Measurements from ENCODE around the gene ANKRD35.
"Not testable (repeated sequence)": the region's sequence is repeated elsewhere in the genome, so short reads cannot be mapped to it uniquely, and the experiment has no call there.

ANKRD35 gene, protein sequence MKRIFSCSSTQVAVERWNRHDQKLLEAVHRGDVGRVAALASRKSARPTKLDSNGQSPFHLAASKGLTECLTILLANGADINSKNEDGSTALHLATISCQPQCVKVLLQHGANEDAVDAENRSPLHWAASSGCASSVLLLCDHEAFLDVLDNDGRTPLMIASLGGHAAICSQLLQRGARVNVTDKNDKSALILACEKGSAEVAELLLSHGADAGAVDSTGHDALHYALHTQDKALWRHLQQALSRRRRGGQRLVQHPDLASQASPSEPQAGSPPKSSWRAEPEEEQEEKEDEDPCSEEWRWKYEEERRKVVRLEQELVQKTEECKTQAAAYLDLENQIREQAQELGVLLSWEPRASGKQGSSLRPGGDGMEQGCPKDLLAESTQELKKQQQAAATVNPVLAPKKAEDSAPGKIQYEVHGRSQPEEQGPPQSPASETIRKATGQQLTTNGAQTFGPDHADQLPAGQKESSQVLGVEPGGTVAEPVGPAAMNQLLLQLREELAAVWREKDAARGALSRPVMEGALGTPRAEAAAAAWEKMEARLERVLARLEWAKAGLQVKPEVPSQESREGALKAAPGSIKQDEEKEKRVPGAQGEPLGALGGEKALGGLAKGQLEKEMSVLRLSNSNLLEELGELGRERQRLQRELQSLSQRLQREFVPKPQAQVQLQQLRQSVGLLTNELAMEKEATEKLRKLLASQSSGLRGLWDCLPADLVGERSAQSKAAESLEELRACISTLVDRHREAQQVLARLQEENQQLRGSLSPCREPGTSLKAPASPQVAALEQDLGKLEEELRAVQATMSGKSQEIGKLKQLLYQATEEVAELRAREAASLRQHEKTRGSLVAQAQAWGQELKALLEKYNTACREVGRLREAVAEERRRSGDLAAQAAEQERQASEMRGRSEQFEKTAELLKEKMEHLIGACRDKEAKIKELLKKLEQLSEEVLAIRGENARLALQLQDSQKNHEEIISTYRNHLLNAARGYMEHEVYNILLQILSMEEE

GRCh38 chr1:145885738-145886287, at the start of gene ANKRD35:
Gene ANKRD35, minus strand, starts transcription at chr1:145885866. Its CDS starts 108 bp downstream, at chr1:145885758.
- Histone ChIP-seq H3K36me3 (ENCODE audit: insufficient read depth, low read length) (no peaks in the 10 kb centered on the region), H3K9ac (ENCODE audit: low read depth, low read length) (peak within 1 kb of the TSS; percentile 66; the same call in 1 of the 2 replicates), H3K9me3 (ENCODE audit: control insufficient read depth, insufficient read depth, low read length) (no peaks in the 10 kb centered on the region), H3K4me1 (ENCODE audit: insufficient read depth, low read length) (peaks cover 2% of the 10 kb centered on the region; the same call in 1 of the 2 replicates)

DNA sequence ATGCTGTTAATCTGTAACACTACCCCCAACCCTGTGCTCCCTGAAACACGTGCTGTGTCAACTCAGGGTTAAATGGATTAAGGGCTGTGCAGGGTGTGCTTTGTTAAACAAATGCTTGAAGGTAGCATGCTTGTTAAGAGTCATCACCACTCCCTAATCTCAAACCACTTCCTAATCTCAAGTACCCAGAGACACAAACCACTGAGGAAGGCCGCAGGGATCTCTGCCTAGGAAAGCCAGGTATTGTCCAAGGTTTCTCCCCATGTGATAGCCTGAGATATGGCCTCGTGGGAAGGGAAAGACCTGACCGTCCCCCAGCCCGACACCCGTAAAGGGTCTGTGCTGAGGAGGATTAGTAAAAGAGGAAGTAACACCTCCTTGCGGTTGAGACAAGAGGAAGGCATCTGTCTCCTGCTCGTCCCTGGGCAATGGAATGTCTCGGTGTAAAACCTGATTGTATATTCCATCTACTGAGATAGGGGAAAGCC, 46.9 kb upstream of the ANKRD35 start:
- not testable (repeated sequence) for H3K9me3 ChIP-seq (ENCODE audit: control insufficient read depth, insufficient read depth, low read length); H3K36me3 ChIP-seq (ENCODE audit: insufficient read depth, low read length); H3K9ac ChIP-seq (ENCODE audit: low read depth, low read length)
- H3K4me1 ChIP-seq (ENCODE audit: insufficient read depth, low read length): peaks cover 11% of the 10 kb centered on the region; the same call in 1 of the 2 replicates

DNA sequence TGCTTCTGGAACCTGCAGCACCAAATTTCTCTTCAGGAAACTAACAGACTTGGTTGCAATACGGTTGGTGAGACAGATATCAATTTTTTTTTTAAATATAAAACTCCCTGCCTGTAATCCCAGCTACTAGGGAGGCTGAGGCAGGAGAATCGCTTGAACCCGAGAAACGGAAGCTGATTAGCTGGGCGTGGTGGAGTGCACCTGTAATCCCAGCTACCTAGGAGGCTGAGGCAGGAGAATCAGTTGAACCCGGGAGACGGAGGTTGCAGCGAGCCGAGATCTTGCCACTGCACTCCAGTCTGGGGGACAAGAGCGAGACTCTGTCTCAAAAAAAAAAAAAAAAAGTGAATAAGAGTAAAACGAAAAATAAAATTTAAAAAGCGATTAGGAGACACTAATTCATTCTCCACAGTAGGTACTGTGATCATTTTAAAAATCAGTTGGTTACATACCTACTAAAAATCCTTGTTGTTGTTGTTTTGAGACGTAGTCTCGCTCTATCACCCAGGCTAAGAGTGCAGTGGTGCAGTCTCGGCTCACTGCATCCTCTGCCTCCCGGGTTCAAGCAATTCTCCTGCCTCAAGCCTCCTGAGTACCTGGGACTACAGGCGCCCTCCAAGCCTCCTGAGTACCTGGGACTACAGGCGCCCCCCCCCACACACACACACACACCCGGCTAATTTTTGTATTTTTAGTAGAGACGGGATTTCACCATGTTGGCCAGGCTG, 42.4 kb upstream of the ANKRD35 start:
- Histone ChIP-seq H3K36me3 (ENCODE audit: insufficient read depth, low read length) (peaks cover 14% of the 10 kb centered on the region), H3K4me1 (ENCODE audit: insufficient read depth, low read length) (peaks cover 11% of the 10 kb centered on the region), H3K9me3 (ENCODE audit: control insufficient read depth, insufficient read depth, low read length) (no peaks in the 10 kb centered on the region), H3K9ac (ENCODE audit: low read depth, low read length) (peak overlapping the region; percentile 94)

DNA sequence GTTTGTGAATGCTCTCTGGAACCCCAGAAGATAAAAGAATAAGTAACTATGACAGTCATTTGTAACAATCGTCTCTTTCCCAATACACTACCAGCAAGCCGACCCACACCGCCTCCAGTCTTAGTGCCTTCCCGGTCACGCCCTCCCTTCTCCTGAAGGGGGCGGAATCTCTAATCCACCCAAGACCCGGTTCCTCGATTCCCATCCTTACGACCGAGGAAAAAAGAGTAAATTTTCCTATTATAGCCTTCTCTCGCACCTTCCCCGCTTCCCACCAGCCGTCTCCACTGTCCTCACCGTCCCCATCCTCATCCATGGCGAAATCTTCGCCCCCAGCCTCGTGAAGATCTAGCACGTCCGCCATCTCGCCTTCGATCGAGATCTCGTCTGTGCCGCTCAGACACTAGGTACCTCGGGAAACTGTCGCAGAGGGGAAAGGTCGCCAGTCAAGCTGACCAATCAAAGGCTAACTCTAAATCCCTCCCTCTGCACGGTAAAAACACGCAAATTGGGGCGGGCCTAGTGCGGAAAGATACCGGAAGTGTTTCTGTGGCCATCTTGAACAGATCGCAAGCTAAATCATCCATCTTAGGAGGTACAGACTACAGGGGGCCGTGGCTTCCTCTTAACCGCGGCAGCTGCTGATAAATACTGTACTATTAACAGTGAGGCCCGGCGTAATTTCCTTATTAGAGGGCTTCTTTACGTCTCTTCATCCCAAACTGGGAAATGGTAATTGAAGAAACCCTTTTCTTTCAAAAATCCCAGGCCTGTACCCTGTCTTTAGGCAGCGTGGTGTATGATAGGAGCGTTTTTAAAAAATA, 41.6 kb upstream of the ANKRD35 start, which contains the start of gene RBM8A:
Gene RBM8A (minus strand): TSS at position 422 of the 824 bp plus-strand sequence. CDS start 58 bp downstream, at position 364.
- no peaks in the 10 kb centered on the region for H3K9me3 ChIP-seq (ENCODE audit: control insufficient read depth, insufficient read depth, low read length)
- H3K36me3 ChIP-seq (ENCODE audit: insufficient read depth, low read length): peaks cover 15% of the 10 kb centered on the region
- peak within 1 kb of the TSS; percentile 94 for H3K9ac ChIP-seq (ENCODE audit: low read depth, low read length)

DNA sequence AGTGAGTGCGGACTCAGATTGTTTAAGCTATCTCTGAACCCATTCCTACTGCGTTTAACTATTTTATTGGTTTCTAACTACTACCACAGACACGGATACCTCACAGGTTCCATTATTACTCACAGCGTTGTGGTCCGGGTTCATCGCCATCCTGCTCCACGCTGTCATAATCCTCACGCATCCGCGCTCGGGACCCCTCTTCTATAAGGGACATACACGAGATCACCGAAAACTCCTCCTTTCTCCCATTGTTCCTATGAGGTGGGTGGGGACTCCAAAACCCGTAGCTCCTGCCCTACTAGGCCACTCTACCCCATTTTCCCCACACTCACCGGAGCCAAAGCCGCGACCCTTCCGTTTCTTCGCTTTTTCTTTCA, 41.0 kb upstream of the ANKRD35 start:
- H3K4me1 ChIP-seq (ENCODE audit: insufficient read depth, low read length): peaks cover 6% of the 10 kb centered on the region
- peaks cover 15% of the 10 kb centered on the region for H3K36me3 ChIP-seq (ENCODE audit: insufficient read depth, low read length)
- H3K9me3 ChIP-seq (ENCODE audit: control insufficient read depth, insufficient read depth, low read length): no peaks in the 10 kb centered on the region
- peak overlapping the region; percentile 94 for H3K9ac ChIP-seq (ENCODE audit: low read depth, low read length)

More for the DNA sequence above, 41.6 kb upstream of the ANKRD35 start, which contains the start of gene RBM8A:
- peaks cover 8% of the 10 kb centered on the region for H3K4me1 ChIP-seq (ENCODE audit: insufficient read depth, low read length)

- no peak overlapping the region for H3K9ac ChIP-seq (ENCODE audit: low read depth, low read length)
- peaks cover 6% of the 10 kb centered on the region for H3K4me1 ChIP-seq (ENCODE audit: insufficient read depth, low read length)
- H3K36me3 ChIP-seq (ENCODE audit: insufficient read depth, low read length): peaks cover 15% of the 10 kb centered on the region
- H3K9me3 ChIP-seq (ENCODE audit: control insufficient read depth, insufficient read depth, low read length): no peaks in the 10 kb centered on the region
Measured at GRCh38 chr1:145922266-145922665, 36.6 kb upstream of the ANKRD35 start.

GRCh38 chr1:145920297-145920696, 34.6 kb upstream of the ANKRD35 start:
- not testable (repeated sequence) for H3K4me1 ChIP-seq (ENCODE audit: insufficient read depth, low read length); H3K36me3 ChIP-seq (ENCODE audit: insufficient read depth, low read length); H3K9me3 ChIP-seq (ENCODE audit: control insufficient read depth, insufficient read depth, low read length)
- peak overlapping the region; percentile 67; the same call in 1 of the 2 replicates for H3K9ac ChIP-seq (ENCODE audit: low read depth, low read length)

- Histone ChIP-seq H3K4me1 (ENCODE audit: insufficient read depth, low read length) (no peaks in the 10 kb centered on the region; the same call in 1 of the 2 replicates), H3K9me3 (ENCODE audit: control insufficient read depth, insufficient read depth, low read length) (no peaks in the 10 kb centered on the region), H3K36me3 (ENCODE audit: insufficient read depth, low read length) (peaks cover 5% of the 10 kb centered on the region; the same call in 1 of the 2 replicates), H3K9ac (ENCODE audit: low read depth, low read length) (peak overlapping the region; percentile 67)
Measured at GRCh38 chr1:145918992-145919939, 33.6 kb upstream of the ANKRD35 start.

- H3K9ac ChIP-seq (ENCODE audit: low read depth, low read length): peak within 1 kb of the TSS; percentile 67
- no peaks in the 10 kb centered on the region for H3K9me3 ChIP-seq (ENCODE audit: control insufficient read depth, insufficient read depth, low read length)
- no peaks in the 10 kb centered on the region; the same call in 1 of the 2 replicates for H3K4me1 ChIP-seq (ENCODE audit: insufficient read depth, low read length)
- H3K36me3 ChIP-seq (ENCODE audit: insufficient read depth, low read length): peaks cover 4% of the 10 kb centered on the region; the same call in 1 of the 2 replicates
Measured at GRCh38 chr1:145918144-145918991, 32.7 kb upstream of the ANKRD35 start, which contains the start of gene PEX11B. Gene PEX11B, minus strand, starts transcription at chr1:145918717. Its CDS starts 29 bp downstream, at chr1:145918688.

- Histone ChIP-seq H3K9ac (ENCODE audit: low read depth, low read length) (peak overlapping the region; percentile 67; the same call in 1 of the 2 replicates), H3K4me1 (ENCODE audit: insufficient read depth, low read length) (no peaks in the 10 kb centered on the region; the same call in 1 of the 2 replicates), H3K36me3 (ENCODE audit: insufficient read depth, low read length) (no peaks in the 10 kb centered on the region), H3K9me3 (ENCODE audit: control insufficient read depth, insufficient read depth, low read length) (no peaks in the 10 kb centered on the region)
Measured at GRCh38 chr1:145917595-145917994, 31.9 kb upstream of the ANKRD35 start.

GRCh38 chr1:145916745-145917144, 31.1 kb upstream of the ANKRD35 start:
- H3K4me1 ChIP-seq (ENCODE audit: insufficient read depth, low read length): no peaks in the 10 kb centered on the region; the same call in 1 of the 2 replicates
- no peaks in the 10 kb centered on the region for H3K36me3 ChIP-seq (ENCODE audit: insufficient read depth, low read length)
- no peak overlapping the region for H3K9ac ChIP-seq (ENCODE audit: low read depth, low read length)
- no peaks in the 10 kb centered on the region for H3K9me3 ChIP-seq (ENCODE audit: control insufficient read depth, insufficient read depth, low read length)
